Fibroblast of villous mesenchyme (primary cell): ENCODE measurements around the gene DYRK4. TPM values are rescaled to one million over a fixed set of nuclear protein-coding genes. Genes with fewer than 3 reads are reported as not detected.

Experiments used
- DNase-seq: peaks from one replicate; pipeline ENCODE4 v3.0.0-alpha.2; 2010; ENCODE audit warnings: low read depth
- H3K4me3 ChIP-seq: 2 replicates; pipeline ENCODE4 v1.5.1; 2011; ENCODE audit warnings: low read depth, mild to moderate bottlenecking, low read length
- total RNA-seq: library from RNA; depleted of rRNA; stranded (reverse); fragments of >200 nt; gene quantifications from 2 replicates; pipeline ENCODE4 v1.2.3, GENCODE V29; 2012
- TF ChIP-seq, protein P1 (sequence below): IDR thresholded peaks from 2 replicates; pipeline ENCODE4 v1.5.1; 2012; ENCODE audit warnings: low read depth, mild to moderate bottlenecking, low read length; ENCODE audit not compliant: insufficient read depth

The DYRK4 gene
- total RNA-seq, 1 donor: 39.3 TPM

DNA sequence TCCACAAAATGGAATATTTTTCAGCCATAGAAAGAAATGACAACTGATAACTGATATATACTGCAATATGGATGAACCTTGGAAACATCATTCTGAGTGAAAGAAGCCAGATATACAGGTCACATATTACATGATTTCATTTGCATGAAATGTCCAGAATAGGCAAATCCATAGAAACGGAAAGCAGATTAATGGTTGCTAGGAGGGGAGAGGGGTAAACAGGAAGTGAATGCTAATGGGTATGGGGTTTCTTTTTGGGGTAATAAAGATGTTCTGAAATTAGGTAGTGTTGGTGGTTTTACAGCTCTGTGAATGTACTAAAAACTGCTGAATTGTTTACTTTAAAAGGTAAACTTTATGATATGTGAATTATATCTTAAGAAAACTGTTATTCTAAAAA, 16.8 kb upstream of the DYRK4 start:
- TF ChIP-seq, protein P1, sequence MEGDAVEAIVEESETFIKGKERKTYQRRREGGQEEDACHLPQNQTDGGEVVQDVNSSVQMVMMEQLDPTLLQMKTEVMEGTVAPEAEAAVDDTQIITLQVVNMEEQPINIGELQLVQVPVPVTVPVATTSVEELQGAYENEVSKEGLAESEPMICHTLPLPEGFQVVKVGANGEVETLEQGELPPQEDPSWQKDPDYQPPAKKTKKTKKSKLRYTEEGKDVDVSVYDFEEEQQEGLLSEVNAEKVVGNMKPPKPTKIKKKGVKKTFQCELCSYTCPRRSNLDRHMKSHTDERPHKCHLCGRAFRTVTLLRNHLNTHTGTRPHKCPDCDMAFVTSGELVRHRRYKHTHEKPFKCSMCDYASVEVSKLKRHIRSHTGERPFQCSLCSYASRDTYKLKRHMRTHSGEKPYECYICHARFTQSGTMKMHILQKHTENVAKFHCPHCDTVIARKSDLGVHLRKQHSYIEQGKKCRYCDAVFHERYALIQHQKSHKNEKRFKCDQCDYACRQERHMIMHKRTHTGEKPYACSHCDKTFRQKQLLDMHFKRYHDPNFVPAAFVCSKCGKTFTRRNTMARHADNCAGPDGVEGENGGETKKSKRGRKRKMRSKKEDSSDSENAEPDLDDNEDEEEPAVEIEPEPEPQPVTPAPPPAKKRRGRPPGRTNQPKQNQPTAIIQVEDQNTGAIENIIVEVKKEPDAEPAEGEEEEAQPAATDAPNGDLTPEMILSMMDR: no peak
- no peak for DNase-seq
- no peak overlapping the region for H3K4me3 ChIP-seq

DNA sequence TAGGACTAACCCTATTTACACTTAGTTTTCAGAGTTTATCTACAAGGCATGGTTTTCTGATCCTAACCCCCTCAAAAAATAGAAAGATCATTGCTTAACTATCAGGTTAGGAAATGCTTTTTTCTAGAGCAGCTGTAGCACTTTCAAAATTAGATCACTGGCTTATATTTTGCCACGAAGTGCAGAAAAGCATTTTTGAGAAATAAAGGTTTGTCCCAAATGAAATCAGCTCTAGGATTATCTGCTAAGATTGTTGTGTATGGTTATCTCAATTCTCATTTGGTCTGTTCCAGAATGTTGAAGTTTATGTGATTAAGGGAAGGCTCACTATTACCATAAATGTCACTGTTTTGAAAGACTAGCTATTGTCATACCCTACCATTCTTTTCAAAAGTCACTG, 9.8 kb upstream of the DYRK4 start:
- DNase-seq: no peak
- TF ChIP-seq, protein P1: no peak
- no peak overlapping the region for H3K4me3 ChIP-seq

DNA sequence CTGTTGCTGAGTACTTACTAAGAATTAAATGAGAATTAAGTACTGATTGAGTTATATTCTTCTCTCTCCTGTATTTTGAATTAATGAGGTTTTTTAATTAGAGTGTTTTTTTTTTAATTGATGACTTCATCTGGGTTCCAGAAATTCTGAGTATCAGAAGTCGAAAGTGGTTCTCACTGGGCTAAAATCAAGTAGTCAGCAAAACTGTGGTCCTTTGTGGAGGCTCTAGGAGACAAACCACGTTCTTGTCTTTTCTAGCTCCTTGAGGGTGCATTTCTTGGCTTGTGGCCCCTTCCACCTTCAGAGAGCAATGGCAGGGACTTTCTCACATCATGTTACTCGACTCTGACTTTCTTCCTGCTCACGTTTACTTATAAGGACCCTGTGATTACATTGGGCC, 8.1 kb upstream of the DYRK4 start:
- TF ChIP-seq, protein P1: no peak
- no peak overlapping the region for H3K4me3 ChIP-seq
- no peak for DNase-seq

DNA sequence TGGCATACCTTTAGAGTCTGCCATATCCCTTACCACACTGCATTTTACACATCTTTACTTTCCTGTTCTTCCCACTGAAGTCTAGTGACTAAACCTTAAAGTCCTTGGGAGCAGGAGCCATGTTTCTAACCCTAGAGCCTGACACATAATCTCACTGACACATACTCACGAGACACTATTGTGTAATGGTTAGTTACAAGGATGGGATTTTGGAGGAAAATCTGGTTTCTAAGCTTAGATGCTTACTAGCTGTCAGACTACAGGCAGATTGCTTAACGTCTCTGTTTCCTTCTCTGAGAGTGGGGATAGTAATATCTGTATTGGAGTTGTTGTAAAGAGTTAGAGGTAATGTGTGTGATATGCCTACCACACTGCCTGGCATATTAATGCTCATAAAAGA, 6.2 kb upstream of the DYRK4 start:
- TF ChIP-seq, protein P1: no peak
- H3K4me3 ChIP-seq: no peak overlapping the region
- peak; percentile 45 for DNase-seq

DNA sequence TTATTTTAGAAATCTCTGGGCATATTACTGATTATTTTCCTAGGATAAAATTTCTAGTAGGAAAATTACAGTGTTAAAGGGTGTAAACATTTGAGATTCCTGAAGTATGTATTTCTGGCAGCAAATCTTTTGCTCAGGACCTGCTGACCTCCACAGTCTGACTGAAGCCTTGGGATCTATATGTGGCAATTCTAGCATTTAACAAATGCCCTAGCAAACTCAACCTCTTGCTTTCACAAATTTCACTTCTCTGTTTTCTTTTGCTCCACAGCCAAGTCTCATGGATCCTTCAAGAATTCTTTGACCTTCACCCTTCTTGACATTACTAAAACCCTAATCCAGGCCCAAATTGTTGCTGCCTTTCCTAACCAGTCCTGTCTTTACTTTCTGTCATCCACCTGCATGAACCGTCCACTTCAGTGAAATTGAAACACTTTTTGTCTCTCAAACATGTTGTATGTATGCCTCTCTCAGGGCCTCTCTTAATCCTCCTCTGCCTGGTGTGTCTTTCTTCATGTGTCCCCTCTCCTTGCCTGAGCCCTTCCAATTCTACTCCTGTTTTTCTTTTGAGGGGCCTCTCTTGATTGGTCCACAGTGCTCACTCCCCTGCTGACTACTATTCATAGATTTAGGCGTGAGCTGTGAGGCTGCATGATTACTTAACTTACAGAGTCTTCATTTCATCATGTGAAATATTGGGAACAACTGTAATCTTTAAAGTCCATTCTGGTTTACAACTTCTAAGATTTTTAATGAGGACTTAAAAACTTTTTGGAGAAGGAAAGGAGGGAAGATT, 5.1 kb upstream of the DYRK4 start:
- H3K4me3 ChIP-seq: no peak overlapping the region
- DNase-seq: no peak
- TF ChIP-seq, protein P1: no peak

DNA sequence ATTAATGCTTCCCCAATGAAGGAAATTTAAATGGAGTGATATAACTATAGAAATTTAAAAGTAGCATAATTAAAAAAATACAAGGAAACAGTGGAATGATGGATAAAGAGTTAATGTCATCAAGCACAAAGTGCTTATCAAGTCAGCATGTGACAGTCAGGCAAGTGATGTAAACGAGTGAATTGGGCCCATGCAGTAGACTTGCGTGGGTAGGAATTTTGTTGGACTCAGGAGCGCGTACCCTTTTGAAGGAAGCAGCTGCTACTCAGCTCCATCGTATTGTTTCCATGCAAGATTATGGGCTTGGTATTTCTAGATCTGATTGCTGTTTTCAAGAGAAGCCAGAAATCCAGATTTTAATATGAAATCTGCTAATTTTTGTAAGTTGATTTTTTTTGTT, 4.4 kb upstream of the DYRK4 start:
- TF ChIP-seq, protein P1: no peak
- no peak overlapping the region for H3K4me3 ChIP-seq
- no peak for DNase-seq

DNA sequence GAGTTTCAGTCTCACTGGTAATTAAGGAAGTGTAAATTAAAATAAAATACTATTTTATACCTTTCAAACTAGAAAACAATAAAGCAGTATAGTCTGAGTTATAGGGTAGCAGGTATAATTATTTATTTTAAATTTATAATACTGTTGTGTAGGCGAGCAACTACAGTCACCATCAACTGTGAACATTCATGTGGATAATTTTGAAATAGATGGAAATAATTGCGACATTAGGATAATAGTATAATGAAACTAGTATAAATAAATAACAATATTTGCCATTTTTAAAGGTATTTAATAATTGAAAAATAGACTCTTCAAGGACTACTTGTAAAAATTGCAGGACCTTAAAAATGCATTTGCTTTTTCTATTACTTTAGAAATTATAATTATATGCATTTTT, 3.8 kb upstream of the DYRK4 start:
- no peak overlapping the region for H3K4me3 ChIP-seq
- TF ChIP-seq, protein P1: no peak
- no peak for DNase-seq
